GM12873 (cell line): Measurements from ENCODE around the gene CORO1C.

ENCODE experiments used
- CTCF ChIP-seq: IDR thresholded peaks from 2 replicates; pipeline ENCODE4 v1.5.1; 2012; ENCODE audit warnings: low read depth, mild to moderate bottlenecking, moderate library complexity, low read length, control low read depth; ENCODE audit not compliant: insufficient read depth; ENCODE audit errors: missing control alignments

Gene CORO1C

GRCh38 chr12:108645686-108646599, 85.4 kb downstream of the CORO1C start:
- TF ChIP-seq CTCF = no peak

- TF ChIP-seq CTCF = no peak
Measured at GRCh38 chr12:108644811-108645120, 86.6 kb downstream of the CORO1C start.

- TF ChIP-seq CTCF = no peak
Measured at GRCh38 chr12:108643941-108644810, 87.1 kb downstream of the CORO1C start.

GRCh38 chr12:108642899-108643654, 88.2 kb downstream of the CORO1C start:
- TF ChIP-seq CTCF = no peak

GRCh38 chr12:108642269-108642870, 88.9 kb downstream of the CORO1C start:
- no peak for TF ChIP-seq CTCF

- TF ChIP-seq CTCF = no peak
Measured at GRCh38 chr12:108641446-108642268, 89.7 kb downstream of the CORO1C start.
